HG03025 (cell line): ENCODE data around the gene PFKFB4.
"Not testable (repeated sequence)": the region's sequence is repeated elsewhere in the genome, so short reads cannot be mapped to it uniquely, and the experiment has no call there.

Source experiments
- ATAC-seq: cut with Tn5 transposase; IDR thresholded peaks from one replicate; pipeline ENCODE4 v1.9.1; 2021; ENCODE audit warnings: mild to moderate bottlenecking, moderate library complexity; ENCODE audit not compliant: unreplicated experiment, low FRiP score

Gene PFKFB4

DNA sequence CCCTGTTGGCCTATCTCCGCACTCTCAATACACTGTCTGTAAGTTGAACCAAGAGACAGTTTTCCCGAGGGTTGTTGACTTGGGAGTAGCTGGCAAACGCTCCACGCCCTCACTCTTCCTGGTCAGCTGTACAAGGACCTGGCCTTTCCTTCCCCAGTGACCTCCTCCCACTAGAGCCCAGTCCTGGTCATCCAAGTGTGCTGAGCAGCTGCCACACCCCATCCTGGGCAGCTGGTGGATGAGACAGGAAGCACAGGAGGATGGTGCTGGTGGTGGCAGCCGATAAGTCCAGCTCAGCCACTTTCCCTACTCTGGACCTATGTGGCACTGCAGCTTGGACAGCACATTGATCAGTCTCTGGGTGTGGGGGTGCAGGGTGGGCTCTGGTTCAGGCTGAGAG lies 19.8 kb downstream of the PFKFB4 start:
- no peak for ATAC-seq

GRCh38 chr3:48536116-48536515 lies 20.5 kb downstream of the PFKFB4 start:
- no peak for ATAC-seq

DNA sequence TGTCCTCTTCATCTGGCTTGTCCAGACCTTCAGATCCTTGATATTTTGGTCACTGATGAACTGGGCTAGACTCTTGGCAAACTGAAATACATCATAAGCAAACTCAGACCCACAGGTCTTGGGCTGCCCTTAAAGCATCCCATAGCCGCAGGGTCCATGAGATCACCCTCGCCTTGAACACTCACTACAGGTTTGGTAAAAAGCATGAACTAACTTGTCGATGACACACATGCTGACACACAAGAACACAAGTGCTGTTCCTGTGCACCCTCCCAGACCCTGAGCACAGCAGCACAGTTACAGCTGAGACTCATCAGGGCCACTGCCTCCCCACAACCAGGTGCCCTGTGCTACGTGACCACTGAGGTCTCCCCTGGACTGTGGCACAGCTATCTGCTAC lies 21.0 kb downstream of the PFKFB4 start:
- ATAC-seq, result no peak

DNA sequence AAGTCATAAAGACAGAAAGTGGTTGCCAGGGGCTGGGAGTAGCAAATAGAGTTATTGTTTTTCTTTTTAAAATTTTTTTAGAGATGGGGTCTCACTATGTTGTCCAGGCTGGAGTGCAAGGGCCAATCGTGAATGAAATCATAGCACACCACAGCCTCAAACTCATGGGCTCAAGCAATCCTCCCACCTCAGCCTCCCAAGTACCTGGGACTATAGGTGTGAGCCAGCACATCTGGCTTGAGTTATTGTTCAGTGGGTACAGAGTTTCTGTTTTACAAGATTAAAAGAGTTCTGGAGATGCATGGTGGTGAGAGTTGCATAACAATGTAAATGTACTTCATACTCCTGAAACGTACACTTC lies 23.6 kb downstream of the PFKFB4 start:
- ATAC-seq, result no peak

- ATAC-seq, result no peak
Measured at GRCh38 chr3:48532271-48532976, 24.2 kb downstream of the PFKFB4 start.

DNA sequence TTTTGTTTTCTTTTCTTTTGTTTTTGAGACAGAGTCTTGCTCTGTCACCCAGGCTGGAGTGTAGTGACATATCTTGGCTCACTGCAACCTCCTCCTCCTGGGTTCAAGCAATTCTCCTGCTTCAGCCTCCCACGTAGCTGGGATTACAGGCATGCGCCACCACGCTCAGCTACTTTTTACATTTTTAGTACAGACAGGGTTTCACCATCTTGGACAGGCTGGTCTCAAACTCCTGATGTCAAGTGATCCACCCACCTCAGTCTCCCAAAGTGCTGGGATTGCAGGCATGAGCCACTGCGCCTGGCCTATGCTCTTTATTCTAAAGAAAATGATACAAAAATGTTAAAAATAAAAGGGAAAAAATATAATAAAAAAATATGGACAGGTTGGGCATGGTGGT lies 25.9 kb downstream of the PFKFB4 start:
- not testable (repeated sequence) for ATAC-seq

- no peak for ATAC-seq
Measured at GRCh38 chr3:48528754-48529153, 27.8 kb downstream of the PFKFB4 start.

DNA sequence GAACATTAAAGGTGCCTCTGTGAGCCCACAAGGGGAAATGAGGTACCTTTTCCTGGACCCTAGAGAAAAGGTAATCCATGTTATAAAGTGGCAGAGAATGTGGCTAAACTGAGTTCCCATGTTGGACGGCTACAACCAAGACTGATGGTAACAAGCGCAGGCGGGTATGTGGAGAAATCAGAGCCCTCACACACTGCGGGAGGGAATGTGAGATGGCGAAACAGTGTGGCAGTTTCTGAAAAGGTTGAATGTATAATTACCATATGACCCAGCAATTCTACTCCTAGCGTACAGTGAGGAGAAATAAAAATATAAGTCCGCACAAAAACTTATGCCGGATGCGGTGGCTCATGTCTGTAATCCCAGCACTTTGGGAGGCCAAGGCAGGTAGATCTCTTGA lies 28.6 kb downstream of the PFKFB4 start:
- ATAC-seq, result no peak

GRCh38 chr3:48524970-48525369 lies 31.6 kb downstream of the PFKFB4 start:
- ATAC-seq, result no peak

DNA sequence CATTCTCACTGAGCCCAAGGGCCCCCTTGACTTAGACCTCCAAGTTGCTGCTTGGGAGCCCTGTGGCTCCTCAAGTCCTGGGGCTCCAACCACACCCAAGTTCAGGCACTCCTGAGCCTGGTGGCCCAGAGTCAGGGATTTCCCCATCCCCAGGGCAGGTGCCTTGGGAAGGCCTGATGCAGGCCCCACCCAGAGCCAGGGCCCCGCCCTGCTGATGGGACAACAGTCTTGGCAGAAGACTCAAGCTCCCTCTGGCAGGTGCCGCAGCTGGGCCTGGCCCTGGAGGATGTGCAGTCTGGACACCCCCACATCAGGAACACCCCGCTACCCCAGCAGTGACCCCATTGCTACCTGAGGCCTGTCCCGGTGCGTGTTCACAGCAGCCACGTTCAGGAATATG lies 35.0 kb downstream of the PFKFB4 start:
- no peak for ATAC-seq

DNA sequence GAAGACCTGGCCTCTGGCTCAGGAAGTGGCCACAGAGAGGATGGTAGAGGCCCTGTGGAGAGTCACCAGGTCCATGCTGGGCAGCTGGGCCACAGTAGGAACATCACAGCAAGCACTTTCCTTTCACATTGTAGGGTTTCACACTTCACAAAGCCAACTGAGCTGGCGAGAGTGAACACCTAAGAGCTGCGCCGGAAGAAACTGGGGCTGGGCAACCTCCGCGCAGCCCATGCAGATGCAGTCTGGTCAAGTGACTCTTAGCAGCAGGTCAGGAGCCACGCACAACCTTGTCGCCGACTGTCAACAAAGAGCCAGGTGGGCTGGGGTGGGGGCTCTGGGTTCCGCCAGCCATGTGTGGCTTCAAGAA lies 37.3 kb downstream of the PFKFB4 start:
- no peak for ATAC-seq

DNA sequence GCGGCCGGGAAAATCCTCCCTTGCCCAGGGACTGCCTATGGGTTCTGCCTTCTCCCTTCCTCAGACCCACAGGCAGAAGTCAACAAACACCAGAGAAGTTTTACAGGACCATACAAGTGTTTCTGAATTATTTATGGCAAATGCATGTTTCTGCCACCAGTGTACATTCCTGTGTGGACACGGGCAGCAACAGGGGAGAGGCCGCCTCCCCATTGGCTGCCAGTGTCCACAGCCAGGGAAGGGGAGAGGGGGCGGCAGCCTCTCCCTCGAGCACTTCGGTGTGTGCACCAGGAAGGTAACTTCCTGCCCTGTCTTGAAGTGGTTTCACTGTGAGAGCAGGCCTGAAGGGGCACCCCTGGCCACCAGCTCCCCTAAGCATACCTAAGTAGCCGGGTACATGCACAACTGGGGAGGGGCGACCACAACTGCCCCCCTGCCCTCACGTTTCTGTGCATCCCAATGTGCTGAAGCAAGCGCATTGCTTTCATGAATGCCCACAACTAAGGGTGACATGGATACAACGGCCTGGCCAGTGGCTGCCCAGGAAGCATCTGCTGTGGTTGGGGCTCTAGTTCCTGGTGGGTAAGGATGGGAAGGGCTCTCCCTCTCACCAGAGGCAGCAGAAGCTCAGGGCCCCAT lies 37.8 kb downstream of the PFKFB4 start:
- ATAC-seq, result no peak

DNA sequence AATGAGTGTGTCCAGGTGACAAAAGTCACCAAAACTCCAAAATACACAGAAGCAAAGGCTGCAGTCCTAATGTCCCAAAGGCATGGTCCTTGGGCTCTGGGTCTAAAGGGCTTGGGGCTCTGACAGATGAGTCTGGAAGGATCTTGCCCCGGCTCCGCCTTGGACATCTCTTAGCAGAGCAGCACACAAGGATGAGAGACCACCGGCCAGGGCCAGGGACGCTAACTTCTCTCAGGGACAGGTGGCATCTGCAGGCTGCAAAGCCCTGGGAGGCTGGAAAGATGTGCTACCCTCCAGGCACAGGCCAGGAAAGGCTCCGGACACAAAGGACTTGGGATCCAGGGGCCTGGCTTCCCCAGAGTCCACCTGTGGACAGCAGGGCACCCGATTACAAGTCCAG lies 38.5 kb downstream of the PFKFB4 start:
- no peak for ATAC-seq

DNA sequence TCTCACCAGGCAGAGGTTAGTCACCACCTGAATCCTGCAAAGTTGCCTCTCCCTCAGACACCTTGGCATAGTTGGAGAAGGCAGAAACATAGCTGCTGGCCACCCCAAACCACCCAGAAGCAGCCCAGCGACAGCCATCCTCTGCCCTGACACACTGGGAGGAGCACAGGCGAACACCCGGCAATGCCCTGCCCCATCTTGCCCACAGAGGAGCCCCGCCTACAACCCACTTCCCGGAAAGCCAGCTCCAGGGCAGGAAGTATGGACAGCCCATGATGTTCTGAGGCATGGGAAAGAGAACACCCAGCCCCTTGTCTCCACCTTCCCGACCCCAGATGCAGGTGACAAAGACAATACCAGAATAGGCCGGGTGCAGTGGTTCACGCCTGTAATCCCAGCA lies 40.0 kb downstream of the PFKFB4 start:
- no peak for ATAC-seq

- no peak for ATAC-seq
Measured at GRCh38 chr3:48514431-48515227, 42.0 kb downstream of the PFKFB4 start.

DNA sequence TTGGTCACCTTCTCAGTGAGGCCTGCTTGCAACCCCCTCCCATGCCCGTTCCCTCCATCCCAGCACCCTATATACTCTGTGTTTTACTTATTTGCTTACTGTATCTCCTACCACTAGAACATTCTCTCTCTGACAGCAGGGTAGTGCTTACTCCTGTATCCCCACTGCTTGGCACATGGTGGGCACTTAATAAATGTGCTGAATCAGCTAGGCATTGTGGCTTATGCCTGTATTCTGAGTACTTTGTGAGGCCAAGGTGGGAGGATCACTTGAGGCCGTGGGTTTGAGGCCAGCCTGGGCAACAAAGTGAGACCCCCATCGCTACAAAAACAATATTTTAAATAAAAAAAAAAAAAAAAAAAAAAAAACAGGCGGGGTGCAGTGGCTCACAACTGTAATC lies 45.1 kb downstream of the PFKFB4 start:
- no peak for ATAC-seq

- no peak for ATAC-seq
Measured at GRCh38 chr3:48507256-48508061, 49.1 kb downstream of the PFKFB4 start.

- no peak for ATAC-seq
Measured at GRCh38 chr3:48505968-48506504, 50.6 kb downstream of the PFKFB4 start.

DNA sequence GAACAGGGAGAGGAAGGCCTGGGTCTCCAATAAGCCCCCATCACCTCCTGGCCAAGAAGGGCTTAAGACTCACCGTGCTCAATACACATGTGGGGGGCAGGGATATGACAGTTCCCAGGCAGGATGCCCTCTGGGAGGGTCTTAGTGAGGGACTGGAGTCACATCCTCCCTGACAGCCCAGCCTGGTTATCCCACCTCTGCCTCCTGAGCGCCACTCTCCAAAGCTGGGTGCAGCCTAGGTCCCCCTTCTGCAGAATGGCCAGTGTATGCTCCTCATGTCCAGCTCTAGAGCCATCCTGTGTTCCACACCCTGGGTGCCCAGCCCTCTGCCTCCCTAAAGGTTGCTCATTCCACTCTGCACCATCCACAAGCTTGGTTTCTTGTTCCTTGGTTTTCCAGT lies 51.5 kb downstream of the PFKFB4 start:
- no peak for ATAC-seq

- ATAC-seq, result no peak
Measured at GRCh38 chr3:48504051-48504946, 52.3 kb downstream of the PFKFB4 start, which contains the start of gene SHISA5. Gene SHISA5, minus strand, starts transcription at chr3:48504174. Its CDS starts 80 bp downstream, at chr3:48504094.
